GM19239 (cell line): ENCODE results near the gene IFTAP.

Experiments
- DNase-seq: peaks from one replicate; pipeline ENCODE4 v3.0.0; 2011; ENCODE audit warnings: low spot score; ENCODE audit not compliant: insufficient read length
- FAIRE-seq: peaks from 2 replicates; lab custom pipeline; 2011; peaks lifted over from hg19 to GRCh38; lab: Jason Lieb, UNC

The IFTAP gene

GRCh38 chr11:36591433-36591832, 2.9 kb upstream of the IFTAP start:
- FAIRE-seq (no peak), DNase-seq (no peak)

GRCh38 chr11:36596880-36597279, 2.6 kb downstream of the IFTAP start:
- no peak for DNase-seq
- FAIRE-seq = no peak

- no peak for DNase-seq
- no peak for FAIRE-seq
Measured at GRCh38 chr11:36598051-36598450, 3.7 kb downstream of the IFTAP start, which contains the start of gene RAG2. Gene RAG2, minus strand, starts transcription at chr11:36598236. Its CDS starts 4,068 bp downstream, at chr11:36594168.

- no peak for DNase-seq
- FAIRE-seq = no peak
Measured at GRCh38 chr11:36600180-36600579, 5.9 kb downstream of the IFTAP start.

DNA sequence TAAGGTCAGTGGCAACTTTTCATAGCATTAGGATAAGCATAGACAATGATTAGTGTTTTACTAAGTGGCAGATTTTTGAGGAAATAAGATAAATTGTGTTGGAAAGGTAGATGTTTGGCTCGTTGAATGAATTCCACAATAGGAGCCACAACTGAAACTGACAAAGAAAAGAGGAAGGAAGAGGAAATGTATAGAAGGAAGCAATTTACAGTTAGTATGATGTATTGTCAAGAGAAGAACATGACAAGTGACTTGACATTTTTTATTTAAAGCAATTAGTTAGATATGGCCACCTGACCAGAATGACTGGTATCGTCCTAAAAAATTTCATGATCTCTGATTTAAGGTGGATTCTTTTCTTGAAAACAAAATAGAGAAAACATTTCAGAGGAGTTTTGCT, 6.9 kb downstream of the IFTAP start:
- no peak for FAIRE-seq
- DNase-seq = no peak

GRCh38 chr11:36602135-36602534, 7.8 kb downstream of the IFTAP start:
- no peak for FAIRE-seq

GRCh38 chr11:36605221-36606216, 11.2 kb downstream of the IFTAP start:
- peak; percentile 71 for FAIRE-seq
- no peak for DNase-seq

More at GRCh38 chr11:36602135-36602534, 7.8 kb downstream of the IFTAP start:
- DNase-seq = no peak

GRCh38 chr11:36608491-36609199, 14.3 kb downstream of the IFTAP start:
- FAIRE-seq (no peak), DNase-seq (no peak)

- no peak for FAIRE-seq
- DNase-seq = no peak
Measured at GRCh38 chr11:36609383-36609782, 15.1 kb downstream of the IFTAP start.

GRCh38 chr11:36615826-36616225, 21.5 kb downstream of the IFTAP start:
- FAIRE-seq (no peak), DNase-seq (no peak)

GRCh38 chr11:36617543-36618362, 23.5 kb downstream of the IFTAP start:
- DNase-seq (no peak), FAIRE-seq (no peak)

GRCh38 chr11:36618363-36619047, 24.2 kb downstream of the IFTAP start:
- FAIRE-seq (no peak), DNase-seq (no peak)

- DNase-seq (no peak), FAIRE-seq (peak; percentile 44)
Measured at GRCh38 chr11:36619502-36619901, 25.2 kb downstream of the IFTAP start.

- FAIRE-seq (no peak), DNase-seq (no peak)
Measured at GRCh38 chr11:36620246-36620645, 25.9 kb downstream of the IFTAP start.

DNA sequence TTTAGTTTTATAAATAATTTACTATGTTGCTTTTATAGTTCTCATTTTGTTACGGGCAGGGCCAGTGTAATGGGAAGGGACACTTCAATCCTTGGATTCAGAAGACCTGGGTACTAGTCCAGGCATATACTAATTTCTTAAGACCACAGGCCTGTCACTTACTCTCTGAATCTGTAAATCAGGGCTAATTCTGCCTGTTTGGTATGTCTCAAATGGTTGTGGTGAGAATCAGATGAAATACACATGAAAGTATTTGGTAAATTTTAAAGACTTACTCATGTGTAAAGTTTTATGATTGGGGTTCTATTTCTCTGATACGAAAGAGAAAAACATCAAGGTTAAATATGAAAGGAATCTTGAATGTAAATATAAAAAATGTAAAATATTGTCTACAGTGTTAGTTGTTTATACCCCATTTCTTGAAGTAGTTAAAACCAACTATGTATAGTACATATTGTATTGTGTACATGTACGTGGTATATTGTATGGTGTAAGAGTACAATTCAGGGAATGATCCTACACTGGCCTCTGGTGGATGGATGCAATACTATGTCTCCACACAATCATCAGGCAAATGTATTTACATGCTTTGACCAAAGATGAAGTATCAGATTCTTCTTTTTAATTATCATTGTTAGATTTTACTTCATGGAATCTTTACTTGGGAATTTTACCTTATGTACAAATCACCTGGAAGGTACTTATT, 28.3 kb downstream of the IFTAP start:
- no peak for FAIRE-seq

DNA sequence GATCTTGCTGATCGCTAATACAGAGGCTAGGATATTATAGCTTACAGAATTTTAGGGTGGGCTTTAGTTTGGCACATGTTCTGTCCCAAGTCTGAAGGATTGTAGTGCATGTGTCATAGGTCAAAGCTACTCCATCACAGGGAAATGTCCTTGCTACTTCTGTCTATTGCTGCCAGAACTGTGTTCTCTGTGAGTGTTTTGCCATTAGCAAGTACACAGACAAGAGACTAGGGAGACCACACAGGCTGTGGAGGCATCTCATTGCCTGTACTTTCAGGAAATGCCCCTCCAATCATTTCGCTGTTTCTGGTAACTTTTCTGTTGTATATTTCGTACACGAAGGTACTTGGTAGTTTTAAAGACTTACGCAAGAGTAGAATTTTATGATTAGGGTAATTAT, 29.2 kb downstream of the IFTAP start:
- no peak for DNase-seq
- no peak for FAIRE-seq

More for the DNA sequence above, 28.3 kb downstream of the IFTAP start:
- DNase-seq = no peak

- FAIRE-seq (no peak), DNase-seq (no peak)
Measured at GRCh38 chr11:36627006-36627405, 32.7 kb downstream of the IFTAP start.

- FAIRE-seq = no peak
Measured at GRCh38 chr11:36627471-36627870, 33.2 kb downstream of the IFTAP start.

GRCh38 chr11:36628141-36628540, 33.8 kb downstream of the IFTAP start:
- FAIRE-seq (no peak), DNase-seq (no peak)

More at GRCh38 chr11:36627471-36627870, 33.2 kb downstream of the IFTAP start:
- DNase-seq = no peak
